HG02973 (cell line): Measurements from ENCODE around the gene ECEL1.
A peak's percentile ranks its signal among the peaks of the same experiment; 100 is the strongest.
"Not testable (repeated sequence)": the region's sequence is repeated elsewhere in the genome, so short reads cannot be mapped to it uniquely, and the experiment has no call there.

Source experiments
- ATAC-seq: cut with Tn5 transposase; IDR thresholded peaks from one replicate; pipeline ENCODE4 v1.9.1; 2021; ENCODE audit warnings: moderate library complexity; ENCODE audit not compliant: unreplicated experiment

ECEL1 gene

DNA sequence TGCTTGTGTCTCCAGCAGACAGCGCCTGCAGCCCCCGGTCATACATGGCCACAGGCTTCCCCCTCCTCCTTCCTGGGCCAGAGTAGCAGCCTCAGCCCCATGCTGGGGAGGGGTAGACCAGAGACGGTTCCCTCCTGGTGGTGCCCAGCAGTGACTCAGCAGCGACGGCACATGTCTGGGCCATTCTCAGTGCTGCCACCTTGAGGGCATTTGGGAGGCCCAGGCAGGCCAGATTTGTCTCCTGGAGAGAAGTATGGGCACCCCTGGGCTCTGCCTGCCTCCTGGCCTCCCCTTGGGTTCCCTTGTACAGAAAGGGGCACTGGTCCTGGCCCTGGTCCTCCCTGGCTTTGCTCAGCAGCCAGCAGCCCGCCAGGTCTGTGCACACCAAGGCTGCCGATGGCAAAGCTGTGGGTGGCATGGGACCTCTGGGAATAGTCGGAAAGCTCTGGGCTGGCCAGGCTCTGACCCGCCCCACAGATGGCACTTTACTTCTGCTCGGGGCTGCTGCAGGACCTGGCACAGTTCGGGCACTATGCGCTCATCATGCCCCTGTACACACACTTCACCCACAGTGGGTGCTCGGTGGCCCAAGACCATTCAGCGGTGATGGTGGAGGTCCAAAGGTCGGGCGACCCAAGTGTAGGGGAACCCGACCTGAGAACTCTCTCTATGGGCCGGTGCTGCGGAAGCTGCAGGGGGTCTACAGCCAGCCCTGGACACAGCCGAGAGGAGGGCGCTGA is 43.1 kb downstream of the ECEL1 start:
- no peak for ATAC-seq

DNA sequence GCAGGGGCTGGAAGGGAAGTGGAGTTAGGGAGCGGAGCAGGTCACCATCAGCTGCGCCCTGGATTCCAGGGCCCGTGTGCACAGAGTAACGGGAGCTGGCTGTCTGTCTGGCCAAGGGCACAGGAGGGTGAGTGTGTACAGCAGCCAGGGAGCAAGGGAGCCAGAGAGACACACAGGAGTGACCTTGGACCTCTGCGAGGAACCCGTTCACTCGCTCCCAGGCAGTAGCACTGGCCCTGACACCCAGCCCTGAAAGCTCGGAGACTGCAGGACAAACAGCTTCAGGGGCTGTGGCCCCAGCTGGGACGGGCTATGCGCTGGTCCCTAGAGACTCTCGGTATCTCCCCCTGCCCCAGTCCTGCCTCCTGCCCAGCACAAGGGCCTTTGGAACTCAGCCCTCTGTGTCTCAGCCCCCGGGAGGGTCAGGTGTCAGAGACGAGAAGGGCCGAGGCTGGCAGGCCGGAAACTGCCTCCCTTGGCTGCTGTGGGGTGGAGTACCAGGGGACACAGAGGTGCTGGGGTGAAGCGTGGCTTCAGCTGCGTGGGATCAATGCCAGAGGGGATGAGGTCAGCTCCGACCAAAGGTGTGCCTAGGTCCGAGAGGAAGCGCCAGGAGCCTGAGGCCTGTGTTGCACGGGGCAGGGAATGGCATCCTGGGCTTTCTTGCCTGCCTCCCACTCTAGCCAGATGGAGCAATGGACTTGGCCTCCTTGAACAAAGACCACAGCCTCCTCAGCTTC is 43.8 kb downstream of the ECEL1 start:
- not testable (repeated sequence) for ATAC-seq

DNA sequence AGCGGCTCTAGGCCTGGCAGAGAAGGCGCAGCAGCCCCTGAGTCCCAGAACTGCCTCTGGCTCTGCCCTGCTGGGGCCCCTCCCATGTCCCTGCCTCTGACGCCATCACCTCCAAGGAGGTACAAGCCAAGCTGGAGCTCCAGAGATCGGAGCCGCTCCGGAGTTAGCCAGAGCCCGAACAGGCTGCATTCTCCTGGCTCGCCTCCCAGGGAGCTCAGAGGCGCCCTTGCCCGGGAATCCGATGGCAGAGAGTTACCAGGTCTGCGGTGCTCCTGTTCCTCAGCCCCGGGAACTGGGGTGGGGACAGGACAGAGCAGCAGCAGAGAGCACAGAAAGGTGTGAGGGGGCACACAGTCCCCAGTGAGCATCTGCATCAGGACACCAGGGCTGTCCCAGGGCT is 44.6 kb downstream of the ECEL1 start:
- ATAC-seq, result not testable (repeated sequence)

DNA sequence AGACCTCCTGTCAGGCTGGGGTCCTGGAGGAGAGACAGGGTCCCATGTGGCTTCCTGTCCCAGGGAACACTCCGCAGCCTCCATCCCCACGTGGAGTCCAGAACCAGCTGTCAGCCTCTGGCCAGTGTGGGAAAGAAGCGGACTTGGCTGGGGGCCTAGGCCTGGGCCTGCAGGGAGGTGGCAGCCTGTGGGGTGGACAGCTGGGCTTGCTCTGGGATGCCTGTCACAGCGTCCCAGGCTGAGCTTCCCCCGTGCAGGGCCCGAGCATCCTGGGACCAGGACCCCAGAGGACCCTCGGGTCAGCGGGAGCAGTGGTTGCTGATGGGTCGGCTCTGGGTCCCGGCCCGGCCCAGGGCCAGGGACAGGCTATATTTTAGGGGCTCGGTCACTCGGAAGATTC is 45.2 kb downstream of the ECEL1 start:
- ATAC-seq, result not testable (repeated sequence)

DNA sequence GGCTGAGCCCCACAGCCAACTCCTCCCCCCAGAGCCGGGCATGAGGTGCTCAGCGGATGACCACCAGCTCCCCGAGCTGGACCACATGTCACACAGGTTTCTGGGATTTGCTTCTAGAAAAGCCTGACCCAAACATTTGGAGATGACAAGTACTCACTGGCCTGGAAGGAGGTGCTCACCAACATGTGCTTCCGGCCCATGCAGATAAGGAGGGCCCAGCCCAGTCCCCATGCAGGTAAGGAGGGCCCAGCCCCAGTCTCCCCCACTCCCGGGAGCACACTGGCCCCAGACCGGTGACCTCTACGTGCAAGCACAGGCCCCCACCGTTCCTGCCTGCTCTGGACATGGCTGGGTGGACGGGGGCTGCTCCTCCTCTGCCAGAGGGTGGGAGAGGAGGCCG is 45.7 kb downstream of the ECEL1 start:
- not testable (repeated sequence) for ATAC-seq

DNA sequence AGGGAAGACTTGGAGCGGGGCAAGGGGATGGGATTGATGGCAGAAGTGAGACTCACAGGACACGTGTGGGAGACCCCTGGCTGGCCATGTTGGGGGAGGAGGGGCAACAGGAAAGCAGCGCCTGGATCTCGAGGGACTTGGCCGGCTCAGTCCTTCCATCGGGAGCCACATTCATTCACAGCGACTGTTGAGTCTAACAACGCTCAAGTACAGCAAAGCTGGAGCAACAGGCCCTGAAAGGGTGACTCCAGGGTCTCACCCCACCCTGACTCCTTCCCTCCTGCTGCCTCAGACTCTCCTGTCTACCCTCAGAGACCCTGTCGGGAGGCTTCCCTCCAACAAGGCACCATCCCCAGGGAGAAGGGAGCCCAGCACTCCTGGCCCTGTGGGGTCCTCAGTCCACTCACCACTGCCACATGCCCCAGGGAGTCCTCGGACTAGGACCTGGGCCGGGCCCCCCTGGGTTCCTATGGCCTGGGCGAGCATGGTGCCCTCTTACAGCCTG is 46.4 kb downstream of the ECEL1 start:
- no peak for ATAC-seq

DNA sequence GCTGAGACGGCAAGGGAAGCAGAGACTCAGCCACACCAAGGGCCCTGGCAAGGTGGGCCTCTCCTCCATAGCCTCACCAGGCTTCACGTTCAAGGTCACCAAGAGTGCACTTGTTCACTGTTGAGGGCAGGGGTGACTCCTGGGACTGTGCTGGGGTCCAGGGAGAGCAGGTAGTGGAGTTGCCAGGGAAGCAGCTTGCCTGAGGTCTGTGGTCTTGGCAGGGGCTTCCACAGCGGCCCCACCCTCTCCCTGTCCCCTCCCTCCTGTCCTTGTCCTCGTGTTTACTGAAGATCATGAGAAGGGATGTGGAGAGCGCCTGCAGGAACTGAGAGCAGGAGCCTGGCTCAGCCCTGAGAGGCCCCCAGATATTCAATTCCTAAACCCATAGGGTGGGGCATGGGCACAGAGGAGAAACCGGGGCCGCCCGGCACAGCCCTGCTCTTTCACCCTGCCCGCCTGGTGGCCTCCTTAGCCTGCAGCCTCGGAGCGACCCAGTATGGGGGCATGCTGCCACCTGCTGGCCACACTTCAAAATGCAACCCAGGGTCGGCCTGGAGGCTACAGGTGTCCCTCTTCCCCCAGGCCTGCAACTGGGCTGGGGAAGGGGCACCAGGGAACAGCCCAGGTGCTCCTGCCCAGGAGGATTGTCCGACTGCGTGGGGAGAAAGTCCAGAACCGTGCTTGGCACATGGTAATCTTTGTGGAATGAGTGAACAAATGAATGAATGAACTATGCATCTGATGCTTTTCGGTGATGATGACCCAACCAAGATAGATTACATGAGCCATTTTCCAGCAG is 47.2 kb downstream of the ECEL1 start:
- peak; percentile 41 for ATAC-seq

DNA sequence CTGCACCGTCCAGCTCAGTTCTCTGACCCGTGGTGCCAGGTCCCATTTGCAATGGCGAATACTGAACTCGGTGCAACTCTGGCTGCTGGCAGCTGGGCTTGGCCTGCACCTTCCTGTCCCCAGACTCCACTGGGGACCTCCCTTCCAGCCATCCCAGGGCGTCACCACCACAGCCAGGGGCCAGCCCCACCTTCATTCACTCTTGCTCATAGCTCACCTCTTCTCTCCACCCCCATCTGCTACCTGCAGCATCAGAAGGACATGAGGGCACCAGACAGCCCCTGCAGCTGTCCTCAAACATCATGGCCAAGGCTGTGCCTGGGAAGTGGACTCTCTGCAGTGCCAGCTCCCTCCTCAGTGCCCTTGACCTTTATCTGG is 47.9 kb downstream of the ECEL1 start:
- ATAC-seq, result no peak

DNA sequence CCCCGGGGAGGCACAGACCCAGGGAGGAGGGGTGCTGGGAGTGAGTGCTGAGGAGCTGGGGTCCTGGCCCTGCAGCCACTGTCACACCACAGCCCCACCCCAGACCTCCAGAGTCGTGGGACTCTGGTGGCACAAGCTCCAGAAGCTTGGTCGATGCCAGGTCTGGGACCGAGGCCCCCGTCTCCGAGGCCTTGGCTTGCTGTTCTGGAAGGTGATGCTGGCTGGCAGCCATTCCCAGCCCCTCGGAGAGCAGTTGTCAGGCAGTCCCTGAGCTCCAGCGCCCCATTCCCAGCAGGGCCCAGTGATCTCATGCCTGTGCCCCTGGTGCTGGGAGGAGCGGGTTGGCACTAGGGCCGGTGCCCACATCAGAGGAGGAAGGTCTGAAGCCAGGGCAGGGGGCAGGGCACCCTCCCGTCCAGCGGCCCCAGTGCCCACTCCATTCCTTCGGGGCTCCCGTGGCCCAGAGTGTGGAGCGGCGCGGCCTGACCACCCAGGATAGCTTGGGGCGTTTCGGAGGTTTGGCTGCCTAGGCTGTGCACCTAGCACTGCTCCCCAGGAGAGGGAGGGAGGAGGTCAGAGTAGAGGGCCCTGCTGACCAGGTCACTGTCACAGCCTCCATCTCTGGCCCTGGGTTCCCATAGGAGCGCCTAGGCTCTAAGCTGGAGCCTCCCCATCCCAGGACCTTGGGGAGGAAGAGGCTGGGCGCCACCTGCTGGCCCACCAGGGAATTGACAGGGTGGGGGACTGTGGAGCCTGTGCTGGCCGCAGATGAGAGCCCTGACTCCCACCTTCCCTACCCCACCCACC is 48.5 kb downstream of the ECEL1 start:
- ATAC-seq, result no peak

DNA sequence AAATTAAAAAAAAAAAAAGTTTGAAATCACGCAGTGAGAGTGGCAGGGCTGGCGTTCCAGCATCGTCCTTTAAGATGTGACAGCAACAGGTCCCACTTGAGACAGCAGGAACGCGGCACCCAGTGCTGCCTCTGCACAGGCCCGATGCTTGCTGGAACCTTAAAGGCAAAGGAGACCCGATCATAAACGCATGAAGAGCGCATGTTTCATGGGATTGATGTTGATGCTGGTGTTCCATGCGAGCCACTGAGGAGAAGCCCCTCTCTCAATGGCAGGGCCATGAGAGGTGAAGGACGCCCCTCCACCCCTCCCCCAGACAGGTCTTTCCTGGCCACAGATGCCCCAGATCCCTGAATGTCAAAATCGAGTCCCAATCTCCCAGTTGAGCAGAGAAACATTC is 49.5 kb downstream of the ECEL1 start:
- no peak for ATAC-seq

DNA sequence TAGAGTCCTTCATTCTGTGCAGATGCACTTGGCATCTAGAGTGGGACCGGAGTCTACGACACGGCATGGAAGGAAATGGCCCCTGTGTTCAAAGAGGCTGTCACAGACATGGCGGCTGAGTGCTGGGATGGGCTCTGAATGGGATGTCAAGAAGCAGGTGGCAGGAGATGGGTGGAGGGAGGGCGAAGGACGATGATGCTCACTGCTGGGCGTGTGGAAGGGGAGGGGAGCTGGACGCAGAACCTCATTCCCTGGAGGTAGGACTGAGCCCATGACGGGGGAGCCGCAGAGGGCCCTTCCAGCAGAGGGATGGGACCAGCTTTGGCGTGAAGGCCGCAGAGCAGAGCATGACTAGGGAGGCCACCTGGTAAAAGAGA is 50.5 kb downstream of the ECEL1 start:
- no peak for ATAC-seq

DNA sequence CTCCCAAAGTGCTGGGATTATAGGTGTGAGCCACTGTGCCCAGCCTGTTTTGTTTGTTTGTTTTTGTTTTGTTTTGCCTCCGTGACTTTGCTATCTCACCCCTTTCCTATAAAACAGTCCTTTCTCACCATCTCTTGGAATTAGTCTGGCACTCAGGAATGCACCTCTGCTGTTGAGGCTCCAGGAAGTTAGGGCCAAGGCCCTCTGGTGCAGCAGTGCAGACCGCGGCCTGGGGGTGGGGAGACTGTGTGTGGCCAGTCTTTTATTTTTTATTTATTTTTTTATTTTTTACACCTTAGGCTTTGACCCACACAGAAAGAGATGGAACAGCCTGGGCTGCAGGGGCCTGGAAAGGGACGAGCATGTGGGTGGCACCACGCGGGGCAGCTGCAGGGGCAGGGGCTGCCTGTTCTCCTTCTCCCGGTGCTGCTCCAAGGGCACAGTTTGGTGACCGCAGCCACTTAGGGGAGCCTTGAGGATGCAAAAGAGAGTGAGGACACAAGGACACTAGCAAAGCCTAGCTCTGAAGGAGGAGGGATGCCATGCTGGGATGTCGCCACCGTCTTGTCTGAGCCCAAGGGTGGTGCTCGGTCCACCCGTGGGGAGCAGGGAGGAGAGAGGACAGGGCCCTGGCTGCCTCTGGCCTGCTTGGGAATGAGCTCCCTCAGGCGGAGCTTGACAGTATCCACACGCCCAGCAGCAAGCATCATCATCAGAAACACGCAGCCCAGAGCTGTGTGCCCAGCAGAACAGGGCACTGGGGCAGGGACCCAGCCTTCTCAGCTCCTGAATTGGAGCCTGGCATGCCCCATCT is 51.0 kb downstream of the ECEL1 start:
- no peak for ATAC-seq

DNA sequence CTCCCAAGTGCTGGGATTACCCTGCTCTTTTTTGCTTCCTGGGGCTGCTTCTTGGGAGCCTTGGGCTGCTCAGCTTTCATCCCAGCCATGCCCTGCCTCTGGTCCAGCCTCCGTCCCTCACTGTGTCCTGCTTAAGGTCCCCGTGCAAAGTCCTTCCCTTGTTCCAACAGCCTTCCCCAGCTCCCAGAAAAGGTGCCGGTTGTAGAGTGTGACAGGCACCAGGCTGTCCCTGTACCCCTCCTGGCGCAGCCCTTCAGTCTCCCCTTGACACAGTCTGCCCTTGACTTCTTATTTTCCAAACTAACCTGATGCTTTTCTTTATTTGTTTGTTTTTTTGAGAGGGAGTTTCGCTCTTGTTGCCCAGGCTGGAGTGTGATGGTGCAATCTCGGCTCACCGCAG is 51.8 kb downstream of the ECEL1 start:
- no peak for ATAC-seq

DNA sequence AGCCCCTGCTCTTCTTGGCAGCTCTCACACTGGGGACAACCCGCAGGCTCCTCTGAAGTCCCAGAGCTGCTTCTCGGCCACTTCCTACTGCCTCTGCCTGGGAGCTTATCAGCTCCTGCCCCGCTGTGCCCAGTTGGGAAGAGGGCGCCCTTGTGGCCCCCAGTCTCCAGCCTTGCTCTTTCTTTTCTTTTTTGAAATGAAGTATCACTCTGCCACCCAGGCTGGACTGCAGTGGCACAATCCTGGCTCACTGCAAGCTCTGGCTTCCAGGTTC is 52.3 kb downstream of the ECEL1 start:
- ATAC-seq, result no peak

DNA sequence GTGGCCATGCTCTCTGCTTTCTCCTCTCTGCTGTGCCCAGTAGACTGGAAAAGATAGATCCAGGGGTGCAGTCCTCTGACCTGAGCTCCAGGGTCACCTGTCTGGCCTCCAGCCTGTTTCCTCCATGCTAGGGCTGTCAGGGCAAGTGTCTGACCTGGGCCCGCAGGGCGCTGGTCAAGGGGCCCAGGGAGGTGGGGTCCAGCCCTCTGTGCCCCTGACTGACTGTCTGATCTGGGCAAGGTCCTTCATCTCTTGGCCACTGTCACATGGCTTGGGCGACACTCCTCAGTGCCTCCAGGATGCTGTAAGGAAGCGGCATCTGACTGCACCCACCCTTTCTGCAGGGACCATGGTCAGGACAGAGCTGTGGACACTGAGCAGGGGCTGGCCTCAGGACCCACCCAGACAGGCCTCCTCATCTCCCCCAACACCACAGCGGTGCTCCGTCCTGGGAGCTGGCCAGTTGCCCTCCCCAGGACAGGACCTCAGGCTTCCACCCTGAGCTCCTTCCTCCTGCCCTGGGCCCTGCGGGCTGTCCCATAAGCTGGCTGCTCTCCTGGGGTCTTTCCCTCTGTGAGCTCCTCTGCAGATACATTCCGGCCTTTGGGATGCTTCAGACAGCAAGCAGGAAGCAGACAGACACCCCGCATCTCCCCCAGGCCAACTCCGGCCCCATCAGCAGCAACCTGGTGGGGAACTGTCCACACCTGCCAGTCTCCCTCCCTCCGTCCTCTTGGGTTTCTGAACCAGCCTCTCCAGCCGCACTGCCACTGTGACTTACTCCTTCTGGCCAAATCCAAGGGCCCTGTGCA is 52.9 kb downstream of the ECEL1 start:
- ATAC-seq, result no peak

DNA sequence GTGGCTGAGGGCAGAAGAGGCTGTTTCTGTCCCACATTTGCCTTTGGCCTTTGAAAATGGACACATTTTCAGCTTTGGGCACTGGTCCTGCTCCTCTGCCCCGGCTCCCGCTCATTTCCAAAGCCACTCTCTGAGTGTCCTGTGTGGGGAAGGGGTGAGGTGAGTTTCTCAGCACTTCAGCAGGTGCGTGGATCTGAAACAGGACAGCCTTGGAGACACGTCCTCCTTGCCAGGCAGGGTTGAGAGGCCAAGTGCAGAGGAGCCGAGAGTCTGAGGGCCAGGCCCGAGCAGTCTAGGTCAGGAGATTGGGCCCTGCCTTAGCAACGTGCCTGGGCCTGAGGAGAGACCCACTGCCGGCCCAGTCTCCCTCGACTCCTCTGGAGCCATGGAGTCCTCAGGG is 53.5 kb downstream of the ECEL1 start:
- no peak for ATAC-seq

DNA sequence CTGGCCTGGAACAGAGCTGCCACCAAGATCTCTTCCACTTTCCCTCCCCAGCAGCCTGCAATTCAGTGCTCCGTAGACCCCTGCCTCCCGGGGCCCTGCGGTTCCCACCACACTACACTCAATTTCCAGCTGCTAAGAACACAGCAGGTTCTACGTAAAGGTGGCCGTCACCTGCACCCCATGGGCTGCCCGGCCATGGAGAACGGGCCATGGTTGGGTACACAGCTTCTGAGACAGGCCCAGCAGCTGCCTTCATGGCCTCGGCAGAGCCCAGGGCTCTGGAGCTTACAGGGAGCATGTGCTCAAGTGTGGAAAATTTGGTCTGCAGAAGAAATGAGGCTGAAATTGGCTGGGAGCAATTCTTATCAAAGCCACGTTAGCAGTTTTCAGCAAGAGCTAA is 54.0 kb downstream of the ECEL1 start:
- not testable (repeated sequence) for ATAC-seq

DNA sequence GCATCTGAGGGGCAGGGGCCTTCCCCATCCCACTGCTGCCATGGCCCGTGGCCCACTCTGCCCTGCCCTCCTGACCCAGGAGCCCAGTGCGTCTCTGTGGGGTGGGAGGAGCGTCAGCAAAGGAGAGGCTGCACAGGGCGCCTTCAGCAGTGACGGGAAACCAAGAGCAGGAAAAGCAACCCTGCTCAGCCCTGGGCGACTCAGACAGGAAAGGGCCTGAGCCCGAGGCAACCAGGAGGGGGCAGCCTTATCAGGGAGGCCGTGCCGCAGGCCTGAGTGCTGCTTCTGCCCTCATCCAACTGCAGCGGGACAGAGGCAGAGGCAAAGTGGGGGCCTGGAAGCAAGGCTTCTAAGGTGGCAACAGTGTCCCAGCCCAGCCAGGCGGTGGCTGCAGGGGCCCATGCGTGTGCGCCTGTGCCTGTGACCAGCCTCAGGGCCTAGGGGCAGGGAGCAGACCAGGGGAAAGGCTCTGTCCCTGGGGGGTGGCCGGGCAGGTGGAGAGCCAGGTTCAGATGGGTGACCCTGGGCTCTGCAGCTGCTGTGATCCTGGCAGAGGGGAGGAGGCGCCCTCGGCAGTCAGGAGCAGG is 54.9 kb downstream of the ECEL1 start:
- ATAC-seq, result no peak
